ENCODE results near the gene TRIM46. TPM values are rescaled to one million over a fixed set of nuclear protein-coding genes. Genes with fewer than 3 reads are reported as not detected.

Gene TRIM46
- total and polyA plus RNA-seq, 2 of the 13 experiments (the other 11 are each of a cell fraction or from before 2014, with no cell fraction given), result 0.04 to 0.09 TPM

- TF ChIP-seq ZNF512B (CRISPR knock-in tag; IDR thresholded peaks at IDR 0.05; ENCODE audit: borderline replicate concordance) (no peak; the same call in 1 of the 2 replicates), SAP130 (CRISPR knock-in tag; IDR thresholded peaks at IDR 0.05; ENCODE audit: low read depth) (peak; percentile 61), CBX5 (CRISPR knock-in tag; IDR thresholded peaks at IDR 0.05; ENCODE audit: borderline replicate concordance) (peak; percentile 56; the same call in 1 of the 2 replicates), ZNF776 (CRISPR knock-in tag; IDR thresholded peaks at IDR 0.05) (no peak), ZNF142 (CRISPR knock-in tag; IDR thresholded peaks at IDR 0.05) (no peak), ZNF605 (CRISPR knock-in tag; IDR thresholded peaks at IDR 0.05) (peak; percentile 57; the same call in 1 of the 2 replicates), ARID5B (CRISPR knock-in tag; IDR thresholded peaks at IDR 0.05) (0 out of 2 replicates have a peak, but pooled peaks have one; percentile 16), BCL6 (CRISPR knock-in tag; IDR thresholded peaks at IDR 0.05) (0 out of 2 replicates have a peak, but pooled peaks have one; percentile 40), KLF16 (CRISPR knock-in tag; IDR thresholded peaks at IDR 0.05) (peak in 1 of 2 experiments; percentile 20; a peak in 1 of 4 replicates), RNF2 (conservative IDR thresholded peaks at IDR 0.05; ENCODE audit: low read depth) (0 out of 2 replicates have a peak, but pooled peaks have one; percentile 17), PHB2 (IDR thresholded peaks at IDR 0.05; ENCODE audit: partially characterized antibody) (no peak), KDM2A (CRISPR knock-in tag; IDR thresholded peaks at IDR 0.05; ENCODE audit: borderline replicate concordance, low read depth) (peak; percentile 83)
Measured at GRCh38 chr1:155193275-155193990, 19.8 kb downstream of the TRIM46 start (continued).
